Measurements from ENCODE around the gene SDR39U1.

The SDR39U1 gene

DNA sequence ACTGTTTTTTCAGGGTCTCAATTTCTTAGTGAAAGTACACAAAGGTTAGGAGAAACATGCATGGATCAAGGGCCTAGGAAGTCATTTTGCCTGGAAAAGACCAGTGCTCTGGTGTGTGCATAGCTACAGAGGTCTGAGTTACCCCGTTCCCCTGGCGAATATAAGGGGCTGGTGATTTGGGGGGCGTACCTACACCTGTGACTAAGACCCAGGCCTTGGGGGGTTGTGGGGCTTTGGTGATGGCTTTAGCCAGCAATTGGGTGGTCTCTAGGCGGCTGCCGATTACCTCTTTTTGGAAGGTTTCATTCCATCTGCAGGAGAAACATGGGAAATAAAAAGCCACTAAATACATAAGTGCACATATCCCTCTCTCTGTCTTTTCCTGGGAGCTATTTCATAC is 1.1 kb downstream of the SDR39U1 start:
- DNase-seq: no peak

GRCh38 chr14:24440606-24441399 is 1.8 kb downstream of the SDR39U1 start:
- DNase-seq: no peak

DNA sequence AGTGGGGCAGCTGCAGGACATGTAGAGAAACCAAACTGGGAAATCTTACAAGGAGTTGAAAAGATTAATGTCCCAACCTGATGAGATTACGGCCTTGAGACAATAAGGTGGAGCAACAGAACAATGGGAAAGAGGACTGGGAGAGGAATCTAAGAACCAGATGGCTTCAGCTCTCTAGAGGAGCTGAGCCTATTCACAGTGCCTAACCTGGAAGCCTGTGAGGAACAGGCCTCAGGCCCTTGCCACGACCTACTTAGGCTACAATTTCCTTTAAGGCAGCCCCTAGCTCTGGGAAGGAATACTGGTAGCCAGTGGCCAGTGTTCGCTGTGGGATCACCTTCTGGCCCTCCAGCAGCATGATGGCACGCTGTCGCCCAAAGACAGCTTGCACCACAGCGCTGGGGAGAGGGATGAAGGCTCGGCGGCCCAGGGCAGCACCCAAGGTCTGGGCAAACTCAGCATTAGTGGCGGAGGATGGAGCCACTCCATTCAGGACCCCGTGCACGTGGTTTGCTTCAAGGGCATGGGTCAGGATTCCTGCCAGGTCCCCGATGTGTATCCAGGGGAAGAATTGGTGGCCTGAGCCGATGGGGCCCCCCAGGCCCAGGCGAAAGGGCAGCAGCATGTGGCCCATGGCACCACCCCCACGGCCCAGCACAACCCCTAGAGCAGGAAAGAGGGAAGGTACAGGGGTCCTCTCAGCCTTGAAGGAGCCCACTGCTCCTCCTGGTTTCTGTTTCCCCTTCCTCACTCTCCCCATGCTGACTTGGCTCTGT is 2.6 kb downstream of the SDR39U1 start:
- DNase-seq: no peak

DNA sequence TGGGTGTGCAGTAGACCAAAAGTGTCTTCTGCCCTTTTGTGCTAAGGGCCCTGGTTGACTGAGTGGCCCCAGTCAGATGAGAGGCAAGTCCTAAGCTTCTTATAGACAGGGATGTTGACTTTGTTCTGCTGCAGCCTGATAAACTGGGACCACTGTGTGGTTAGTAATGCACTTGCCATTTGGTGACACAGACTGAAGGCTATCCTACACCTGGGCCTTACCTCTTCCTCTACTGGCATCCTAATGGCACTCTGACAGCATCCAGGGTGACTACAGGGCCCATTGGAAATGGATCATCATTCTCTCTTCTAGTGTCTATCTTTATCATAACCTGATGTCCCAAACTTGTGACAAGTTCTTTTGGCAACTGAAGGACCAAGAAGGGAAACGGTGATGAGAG is 3.3 kb downstream of the SDR39U1 start:
- no peak for DNase-seq

GRCh38 chr14:24438223-24439097 is 4.1 kb downstream of the SDR39U1 start:
- no peak for DNase-seq

- DNase-seq: no peak
Observed at GRCh38 chr14:24437736-24438067, 4.9 kb downstream of the SDR39U1 start.

GRCh38 chr14:24437020-24437735 is 5.4 kb downstream of the SDR39U1 start:
- DNase-seq: no peak

- DNase-seq: peak; percentile 47
Observed at GRCh38 chr14:24436355-24437019, 6.1 kb downstream of the SDR39U1 start.

- no peak for DNase-seq
Observed at GRCh38 chr14:24435998-24436354, 6.6 kb downstream of the SDR39U1 start.

GRCh38 chr14:24435192-24435810 is 7.3 kb downstream of the SDR39U1 start:
- no peak for DNase-seq

GRCh38 chr14:24434676-24435075 is 7.9 kb downstream of the SDR39U1 start:
- DNase-seq: no peak

GRCh38 chr14:24434036-24434435 is 8.5 kb downstream of the SDR39U1 start:
- DNase-seq: no peak

DNA sequence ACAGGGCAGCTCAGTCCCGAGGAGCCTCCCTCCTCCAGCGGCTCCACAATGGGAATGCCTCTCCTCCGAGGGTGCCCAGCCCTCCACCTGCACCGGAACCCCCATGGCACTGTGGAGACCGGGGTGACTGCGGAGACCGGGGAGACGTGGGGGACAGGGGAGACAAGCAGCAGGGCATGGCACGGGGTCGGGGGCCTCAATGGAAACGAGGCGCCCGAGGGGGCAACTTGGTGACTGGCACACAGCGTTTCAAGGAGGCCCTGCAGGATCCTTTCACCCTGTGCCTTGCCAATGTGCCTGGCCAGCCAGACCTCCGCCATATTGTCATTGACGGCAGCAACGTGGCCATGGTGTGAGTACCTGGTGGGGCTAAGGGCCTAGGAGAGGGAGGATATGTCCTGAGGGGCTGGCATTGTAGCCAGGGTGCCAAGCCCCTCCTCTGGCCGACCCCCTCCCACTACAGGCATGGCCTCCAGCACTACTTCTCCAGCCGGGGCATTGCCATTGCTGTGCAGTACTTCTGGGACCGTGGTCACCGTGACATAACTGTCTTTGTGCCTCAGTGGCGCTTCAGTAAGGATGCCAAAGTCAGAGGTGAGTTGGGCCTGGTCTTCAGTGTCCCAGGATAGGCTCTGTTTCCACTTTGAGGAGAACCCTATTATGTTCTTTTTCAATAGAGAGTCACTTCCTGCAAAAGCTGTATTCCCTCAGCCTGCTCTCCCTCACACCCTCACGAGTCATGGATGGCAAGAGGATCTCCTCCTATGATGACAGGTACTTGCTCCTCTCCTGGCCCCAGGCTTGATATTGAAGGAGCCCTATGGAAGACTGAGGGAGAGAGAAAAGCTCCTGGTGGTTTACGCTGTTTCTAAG is 10.1 kb downstream of the SDR39U1 start:
- DNase-seq: no peak

DNA sequence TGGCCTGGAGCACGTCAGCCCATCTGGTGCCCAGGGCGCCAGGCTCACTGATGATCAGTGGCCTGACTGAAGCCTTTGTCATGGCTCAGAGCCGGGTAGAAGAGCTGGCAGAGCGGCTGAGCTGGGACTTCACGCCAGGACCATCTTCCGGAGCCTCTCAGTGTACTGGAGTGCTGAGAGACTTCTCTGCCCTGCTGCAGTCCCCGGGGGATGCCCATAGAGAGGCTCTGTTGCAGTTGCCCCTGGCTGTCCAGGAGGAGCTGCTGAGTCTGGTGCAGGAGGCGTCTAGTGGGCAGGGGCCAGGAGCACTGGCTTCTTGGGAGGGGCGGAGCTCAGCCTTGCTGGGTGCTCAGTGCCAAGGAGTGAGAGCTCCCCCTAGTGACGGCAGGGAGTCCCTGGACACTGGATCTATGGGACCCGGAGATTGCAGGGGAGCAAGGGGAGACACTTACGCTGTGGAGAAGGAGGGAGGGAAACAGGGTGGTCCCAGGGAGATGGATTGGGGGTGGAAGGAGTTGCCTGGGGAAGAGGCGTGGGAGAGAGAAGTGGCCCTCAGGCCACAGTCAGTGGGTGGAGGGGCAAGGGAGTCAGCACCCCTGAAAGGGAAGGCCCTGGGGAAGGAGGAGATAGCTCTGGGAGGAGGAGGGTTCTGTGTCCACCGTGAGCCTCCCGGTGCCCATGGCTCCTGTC is 10.9 kb downstream of the SDR39U1 start:
- peak; percentile 89 for DNase-seq

DNA sequence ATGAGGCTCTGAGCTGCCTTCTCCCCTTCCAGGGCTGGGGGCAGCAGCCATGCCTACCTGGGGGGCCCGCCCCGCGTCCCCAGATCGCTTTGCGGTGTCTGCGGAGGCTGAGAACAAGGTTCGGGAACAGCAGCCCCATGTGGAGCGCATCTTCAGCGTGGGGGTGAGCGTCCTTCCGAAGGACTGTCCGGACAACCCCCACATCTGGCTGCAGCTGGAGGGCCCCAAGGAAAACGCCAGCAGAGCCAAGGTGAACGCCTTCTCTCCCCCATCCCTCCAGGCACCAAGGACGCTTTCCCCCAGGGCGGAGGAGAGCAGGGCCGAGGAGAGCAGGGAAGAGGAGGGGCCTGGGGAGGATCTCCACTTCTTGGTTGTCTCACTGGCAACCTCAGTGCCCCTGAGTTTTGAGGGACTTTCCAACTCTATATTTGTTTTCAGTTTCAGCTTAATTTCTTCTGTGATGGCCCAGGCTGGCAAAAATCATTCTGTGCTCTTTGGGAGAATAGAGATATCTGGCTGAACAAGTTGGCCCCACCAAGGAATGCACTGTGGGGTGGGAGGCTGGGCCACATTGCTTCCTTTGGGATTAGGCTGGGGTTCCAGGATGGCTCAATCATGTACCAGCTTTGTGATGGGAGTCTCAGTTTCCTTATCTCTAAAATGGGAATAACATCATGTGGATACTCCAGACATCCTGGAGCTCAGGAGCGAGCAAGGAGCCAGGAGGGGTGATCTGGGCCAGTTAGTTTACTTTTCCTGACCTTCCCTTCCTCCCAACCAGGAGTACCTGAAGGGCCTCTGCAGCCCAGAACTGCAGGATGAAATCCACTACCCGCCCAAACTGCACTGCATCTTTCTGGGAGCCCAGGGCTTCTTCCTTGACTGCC is 11.7 kb downstream of the SDR39U1 start:
- DNase-seq: peak; percentile 82

- DNase-seq: peak; percentile 66
Observed at GRCh38 chr14:24430143-24430681, 12.4 kb downstream of the SDR39U1 start.

DNA sequence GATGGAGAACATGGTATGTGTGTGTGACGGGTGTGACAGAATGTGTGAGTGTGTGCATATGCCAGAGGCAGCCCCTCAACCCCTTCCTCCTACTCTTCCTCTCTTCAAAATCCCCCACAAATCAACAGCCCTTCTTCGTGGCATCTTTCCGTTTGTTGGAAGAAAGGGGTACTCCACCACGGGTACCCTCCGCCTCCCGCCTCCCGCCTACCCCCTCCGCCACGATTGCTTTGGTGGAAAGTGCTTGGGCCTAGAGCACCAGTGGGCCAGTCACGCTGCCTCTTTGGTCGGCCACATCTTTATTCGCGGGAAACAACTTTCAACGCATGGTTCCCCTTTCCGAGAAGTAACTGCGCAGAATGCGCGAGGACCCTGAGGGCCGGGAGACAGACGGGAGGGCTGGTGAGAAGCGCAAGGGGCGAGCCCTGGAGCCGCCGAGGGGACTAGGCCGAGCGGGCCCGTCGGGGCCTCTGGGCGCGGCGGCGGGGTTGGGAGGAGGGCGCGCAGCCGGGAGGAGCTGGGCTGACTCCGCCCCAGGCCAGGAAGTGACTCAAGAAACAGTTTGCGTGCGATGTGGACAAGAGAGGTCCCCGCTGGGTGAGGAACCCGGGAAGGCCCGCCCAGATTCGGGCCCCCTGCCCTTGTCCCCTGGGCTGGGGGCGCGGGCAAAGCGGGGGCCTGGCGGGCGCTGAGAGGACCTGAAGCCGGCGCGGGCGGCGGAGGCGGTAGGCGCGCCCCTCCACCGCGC is 13.0 kb downstream of the SDR39U1 start, which contains the start of the genes CBLN3 and KHNYN:
TSS of gene CBLN3 (minus strand) at position 274 of the 748 bp plus-strand sequence. CDS start 614 bp downstream, outside the sequence.
TSS of gene KHNYN (plus strand) at position 560 of the 748 bp plus-strand sequence. CDS start 777 bp downstream, outside the sequence.
- DNase-seq: peak; percentile 91

Data from activated naive CD4-positive, alpha-beta T cell treated with Interleukin-2 at 50 U/mL for 16 hours (primary cell).